ENCODE results near the gene TEX261.
"Not testable (repeated sequence)": the region's sequence is repeated elsewhere in the genome, so short reads cannot be mapped to it uniquely, and the experiment has no call there.

Gene TEX261

DNA sequence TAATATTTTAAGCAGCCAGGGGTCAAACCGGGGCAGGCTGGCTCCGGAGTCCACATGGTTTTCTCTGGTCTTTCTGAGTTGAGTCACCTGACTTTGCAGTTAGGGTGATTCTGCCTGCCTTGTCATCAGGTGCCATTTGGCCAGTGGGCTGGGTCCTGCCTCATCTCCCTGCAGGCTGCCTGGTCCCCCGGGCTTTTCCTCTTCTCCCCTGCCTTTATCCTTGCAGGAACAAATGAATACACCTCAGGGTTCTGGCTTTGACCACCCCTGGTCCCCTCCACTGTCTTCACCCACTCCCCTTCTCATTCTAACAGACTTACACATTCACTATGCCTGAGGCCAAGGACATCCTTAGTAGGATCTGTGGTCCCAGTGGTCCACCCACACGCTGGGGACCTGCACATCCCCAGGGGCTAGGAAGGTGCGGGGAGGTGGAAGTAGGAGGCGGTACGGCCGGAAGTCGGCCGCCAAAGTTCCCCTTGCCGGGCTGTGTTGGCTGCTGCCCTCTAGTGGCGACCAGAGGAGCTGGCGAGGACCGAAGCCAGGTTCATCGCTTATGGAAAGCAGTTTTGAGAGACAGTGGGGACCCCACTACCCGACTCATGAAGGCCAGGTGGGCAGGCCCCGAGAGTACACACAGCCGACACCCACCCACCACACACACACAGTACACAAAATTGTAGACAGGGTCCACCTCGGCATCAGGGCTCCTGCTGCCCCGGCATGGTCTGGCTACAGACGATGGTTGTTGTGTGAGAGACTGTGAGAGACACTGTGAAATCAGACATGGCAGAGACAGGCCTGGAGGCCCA, 6.3 kb upstream of the TEX261 start:
- DNase-seq (ENCODE audit: low read depth in 2 of 2, low spot score in 1 of 2) = peak in 1 of 2 donors; percentile 60

GRCh38 chr2:70999931-71000330, 5.3 kb upstream of the TEX261 start:
- not testable (repeated sequence) for DNase-seq (ENCODE audit: low read depth in 2 of 2, low spot score in 1 of 2)

GRCh38 chr2:70999362-70999761, 4.7 kb upstream of the TEX261 start:
- DNase-seq (ENCODE audit: low read depth in 2 of 2, low spot score in 1 of 2) = no peak

DNA sequence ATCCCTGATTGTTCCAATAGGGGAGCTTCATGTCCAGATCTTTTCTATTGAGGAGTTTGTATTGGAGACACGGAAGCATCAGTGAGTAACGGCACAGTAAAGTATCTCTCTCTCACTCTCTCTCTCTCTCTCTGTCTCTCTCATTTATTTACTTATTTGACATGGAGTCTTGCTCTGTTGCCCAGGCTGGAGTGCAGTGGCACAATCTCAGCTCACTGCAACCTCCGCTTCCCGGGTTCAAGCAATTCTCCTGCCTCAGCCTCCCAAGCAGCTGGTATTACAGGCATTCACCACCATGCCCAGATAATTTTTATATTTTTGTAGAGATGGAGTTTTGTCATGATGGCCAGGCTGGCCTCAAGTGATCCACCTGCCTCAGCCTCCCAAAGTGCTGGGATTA, 4.2 kb upstream of the TEX261 start:
- DNase-seq (ENCODE audit: low read depth in 2 of 2, low spot score in 1 of 2) = not testable (repeated sequence)

GRCh38 chr2:70995426-70995729, 705 bp upstream of the TEX261 start:
- peak in 1 of 2 donors; percentile 21 for DNase-seq (ENCODE audit: low read depth in 2 of 2, low spot score in 1 of 2)

DNA sequence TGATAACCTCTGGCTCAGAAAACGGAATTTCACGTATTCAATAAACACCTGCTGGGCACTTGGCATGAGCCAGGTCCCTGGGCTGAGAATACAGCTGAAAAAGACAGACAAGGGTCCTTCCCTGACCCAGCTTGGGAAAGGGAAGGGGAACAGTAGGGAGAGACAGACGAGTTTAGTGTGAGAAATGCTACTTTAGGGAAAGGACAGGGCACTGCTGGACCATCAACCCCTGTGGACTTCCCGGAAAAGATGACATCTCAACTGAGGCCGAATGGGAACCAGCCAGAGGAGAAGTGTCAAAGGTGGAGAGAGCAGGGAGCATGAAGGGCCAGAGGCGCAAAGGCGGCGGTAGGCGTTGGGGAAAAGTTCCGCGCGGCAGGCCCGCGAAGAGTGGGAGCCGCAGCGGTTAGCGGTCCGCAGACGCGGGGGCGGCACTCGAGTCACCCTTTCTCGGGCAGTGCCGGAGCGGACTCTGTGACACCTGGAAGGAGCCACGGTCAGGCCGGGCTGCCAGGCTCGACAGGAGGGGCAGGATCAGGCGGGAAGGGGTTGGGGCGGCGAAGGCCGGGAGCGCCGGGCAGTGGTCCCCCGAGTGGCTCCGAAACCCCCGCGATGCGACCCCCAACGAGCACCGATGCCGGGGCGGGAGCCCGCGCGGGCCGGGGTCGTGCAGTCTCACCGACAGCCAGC, 519 bp downstream of the TEX261 start:
- no peak for DNase-seq (ENCODE audit: low read depth in 2 of 2, low spot score in 1 of 2)

DNA sequence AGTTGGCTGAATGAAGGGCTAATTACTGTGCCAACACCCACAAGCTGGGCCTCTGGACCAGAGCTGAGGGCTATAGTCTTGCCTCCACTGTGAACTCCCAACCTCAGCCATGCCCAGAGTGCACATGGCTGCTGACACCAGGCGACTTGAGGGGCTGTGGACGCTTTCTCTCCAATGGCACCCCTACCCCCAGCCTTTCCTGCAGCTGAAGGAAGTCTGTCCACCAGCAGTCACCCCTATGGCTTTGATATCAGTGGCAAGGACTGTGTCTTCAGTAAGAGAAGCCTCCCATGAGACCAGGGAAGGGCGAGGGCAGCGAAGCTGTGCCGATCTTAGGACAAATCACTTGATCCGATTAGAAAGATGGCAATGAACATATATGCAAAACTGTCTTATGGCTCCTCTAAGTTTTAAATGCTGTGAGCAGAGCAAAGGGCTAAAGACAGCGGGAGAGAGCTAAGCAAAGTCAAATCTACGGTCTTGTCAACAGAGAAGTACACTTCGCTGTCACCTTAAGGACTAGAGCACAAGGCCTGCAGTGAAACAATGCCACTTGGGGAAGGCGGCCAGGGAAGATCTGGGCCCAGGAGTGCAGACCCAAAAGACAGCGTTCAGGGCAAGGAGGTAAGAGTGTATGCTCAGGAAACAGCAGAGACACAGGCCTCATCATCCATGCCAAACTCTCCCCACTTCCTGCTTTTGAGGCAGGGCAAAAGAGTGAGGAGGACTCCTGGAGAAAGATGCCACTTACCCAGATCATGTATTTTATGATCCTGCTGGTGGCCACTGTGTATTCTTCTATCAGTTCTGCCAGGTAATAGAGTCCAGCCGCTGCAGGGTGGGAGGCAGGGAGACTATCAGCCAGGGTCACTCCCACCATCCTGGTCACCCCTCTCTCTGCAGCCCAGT, 1.5 kb downstream of the TEX261 start:
- no peak for DNase-seq (ENCODE audit: low read depth in 2 of 2, low spot score in 1 of 2)

DNA sequence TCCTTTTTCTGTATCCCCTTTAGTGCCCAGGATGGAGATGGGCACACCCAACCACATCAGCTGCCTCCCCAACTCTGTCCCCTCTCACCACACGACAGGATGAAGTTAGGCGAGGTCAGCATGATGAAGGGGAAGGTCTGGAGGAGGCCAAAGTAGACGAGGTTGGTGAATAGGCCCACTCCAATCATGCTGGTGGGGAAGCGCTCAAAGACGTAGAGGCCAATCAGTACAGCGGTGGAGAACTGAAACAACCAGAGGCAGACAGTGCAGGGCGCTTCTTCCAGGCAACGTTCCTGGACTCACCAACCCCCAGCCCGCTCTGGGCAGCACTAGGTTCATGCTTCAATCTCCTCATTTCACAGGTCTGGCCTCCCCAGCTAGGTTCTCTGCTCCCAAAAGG, 2.9 kb downstream of the TEX261 start:
- no peak for DNase-seq (ENCODE audit: low read depth in 2 of 2, low spot score in 1 of 2)

- DNase-seq (ENCODE audit: low read depth in 2 of 2, low spot score in 1 of 2) = no peak
Observed at GRCh38 chr2:70991142-70991541, 3.5 kb downstream of the TEX261 start.

DNA sequence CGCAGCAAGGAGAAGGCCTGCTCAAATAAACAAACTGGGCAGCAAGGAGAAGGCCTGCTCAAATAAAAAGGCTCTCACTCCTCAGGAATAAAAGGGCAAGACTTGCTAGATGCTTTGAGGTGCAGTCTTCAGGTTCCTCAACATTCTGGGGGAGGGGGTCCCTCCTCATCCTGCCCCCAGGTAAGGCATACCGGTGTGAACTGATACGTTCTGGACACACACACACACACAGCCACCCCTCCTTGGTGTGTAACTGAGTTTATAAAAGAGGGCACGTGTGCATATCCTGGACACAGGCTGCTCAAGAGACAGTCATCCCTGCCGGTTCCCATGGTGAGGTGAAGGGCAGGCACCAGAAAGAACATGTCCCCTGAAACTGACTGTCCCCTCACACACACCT, 4.5 kb downstream of the TEX261 start:
- DNase-seq (ENCODE audit: low read depth in 2 of 2, low spot score in 1 of 2) = no peak

DNA sequence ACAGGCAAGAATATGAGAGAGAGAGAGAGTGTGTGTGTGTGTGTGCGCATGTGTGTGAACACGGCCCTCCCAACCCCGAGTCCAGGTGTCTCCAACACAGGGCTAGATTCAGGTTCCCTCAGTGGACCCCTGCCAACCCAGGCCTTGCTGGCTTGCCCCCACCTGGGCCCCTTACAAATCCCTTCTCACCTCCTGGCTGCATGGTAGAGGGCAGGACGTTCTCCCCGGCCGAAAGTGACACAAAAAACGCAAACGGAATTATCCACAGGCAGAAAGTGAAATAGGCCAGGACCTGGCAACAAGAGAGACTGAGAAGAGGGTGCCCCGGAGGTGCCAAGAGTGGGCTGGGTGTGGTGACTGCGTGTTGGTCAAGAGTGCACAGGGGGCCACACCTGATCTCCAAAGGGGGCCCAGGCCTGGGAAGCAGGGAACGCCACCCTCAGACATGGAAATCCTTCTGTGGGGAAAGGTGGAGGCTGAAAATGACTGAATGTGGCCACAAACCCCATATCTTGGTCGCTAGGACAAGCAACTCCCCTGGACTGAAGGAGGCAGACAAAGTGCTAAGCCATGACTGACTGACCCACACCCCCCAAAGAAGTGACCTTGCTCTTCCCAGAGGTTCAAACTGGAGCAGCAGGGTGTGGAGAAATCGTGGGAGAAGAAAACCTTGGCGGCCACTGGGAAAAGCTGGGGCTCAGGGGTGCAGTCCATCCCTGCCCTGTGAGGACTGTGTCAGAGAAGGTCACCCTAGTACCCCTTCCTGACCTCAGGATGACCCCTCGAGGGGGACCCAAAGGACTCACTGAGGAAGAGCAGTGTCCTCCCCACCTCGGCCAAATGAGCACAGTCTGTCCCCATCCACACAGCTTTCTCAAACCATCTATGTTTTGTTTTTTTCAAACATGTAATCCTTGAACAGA, 5.7 kb downstream of the TEX261 start:
- no peak for DNase-seq (ENCODE audit: low read depth in 2 of 2, low spot score in 1 of 2)

- no peak for DNase-seq (ENCODE audit: low read depth in 2 of 2, low spot score in 1 of 2)
Observed at GRCh38 chr2:70988151-70988550, 6.5 kb downstream of the TEX261 start.

DNA sequence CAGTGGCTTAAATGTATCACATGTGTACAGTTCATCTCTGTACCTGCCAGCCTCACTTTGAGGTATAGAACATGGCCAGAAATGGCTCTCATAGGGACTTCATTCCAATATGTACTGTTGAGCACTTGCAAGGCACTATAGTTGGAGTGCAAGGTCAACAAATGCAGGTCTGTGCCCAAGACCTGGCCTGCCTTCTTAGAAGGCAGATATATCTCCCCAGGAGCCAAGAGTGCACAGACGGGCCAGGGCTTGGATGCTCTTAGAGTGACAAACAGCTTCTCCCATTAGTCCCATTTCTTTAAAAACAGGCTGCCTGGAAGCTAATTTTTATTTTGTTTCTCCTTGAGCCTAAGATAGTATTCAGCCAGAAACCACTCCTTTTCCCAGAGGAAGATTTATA, 7.3 kb downstream of the TEX261 start:
- no peak for DNase-seq (ENCODE audit: low read depth in 2 of 2, low spot score in 1 of 2)

GRCh38 chr2:70986499-70987189, 8.0 kb downstream of the TEX261 start:
- DNase-seq (ENCODE audit: low read depth in 2 of 2, low spot score in 1 of 2) = no peak

- DNase-seq (ENCODE audit: low read depth in 2 of 2, low spot score in 1 of 2) = no peak
Observed at GRCh38 chr2:70985956-70986355, 8.7 kb downstream of the TEX261 start.

- DNase-seq (ENCODE audit: low read depth in 2 of 2, low spot score in 1 of 2) = no peak
Observed at GRCh38 chr2:70985283-70985688, 9.4 kb downstream of the TEX261 start.

- peak; percentile 56 to 60 for DNase-seq (ENCODE audit: low read depth in 2 of 2, low spot score in 1 of 2)
Observed at GRCh38 chr2:70984576-70985282, 9.9 kb downstream of the TEX261 start.

GRCh38 chr2:70984228-70984575, 10.5 kb downstream of the TEX261 start:
- no peak for DNase-seq (ENCODE audit: low read depth in 2 of 2, low spot score in 1 of 2)

DNA sequence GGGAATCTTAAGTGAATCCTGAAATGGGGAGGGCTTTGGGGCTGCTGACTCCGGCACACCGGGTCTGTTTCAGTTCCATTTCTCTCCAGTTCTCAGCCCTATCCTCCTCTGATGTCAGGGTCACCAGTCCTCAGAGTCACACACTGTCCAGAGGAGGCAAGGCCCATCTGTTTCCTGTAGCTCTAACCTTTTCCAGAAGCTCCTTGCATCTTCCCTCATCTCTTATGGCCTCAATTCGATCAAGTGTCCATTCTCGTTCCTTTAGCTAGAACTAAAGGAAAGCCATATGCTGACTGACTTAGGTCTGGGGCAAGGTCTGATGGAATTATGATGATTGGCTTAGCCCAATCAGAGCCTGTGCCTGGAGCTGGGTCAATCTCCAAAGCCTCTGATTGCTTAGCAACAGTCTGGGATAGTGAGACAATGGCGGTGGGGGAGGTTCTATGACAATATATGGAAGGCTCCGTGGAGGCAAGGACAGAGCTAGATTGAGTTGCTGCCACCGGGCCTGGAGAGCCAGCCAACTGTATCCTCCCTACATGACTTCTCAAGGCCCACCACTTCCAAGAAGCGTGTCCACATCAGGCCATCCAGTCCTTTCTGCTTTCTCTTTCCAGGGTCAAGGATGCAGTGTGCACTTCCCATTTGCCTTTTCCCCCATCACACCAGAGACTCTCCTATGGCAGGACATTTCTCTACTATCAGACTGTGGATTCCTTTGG, 11.0 kb downstream of the TEX261 start:
- DNase-seq (ENCODE audit: low read depth in 2 of 2, low spot score in 1 of 2) = no peak

Measured in stimulated activated CD8-positive, alpha-beta memory T cell treated with anti-CD3 and anti-CD28 coated beads, Interleukin-4, amount 100 ng/mL, for 4 hours (primary cell).